ENCODE results near the gene IGF2BP3. TPM values are rescaled to one million over a fixed set of nuclear protein-coding genes. Genes with fewer than 3 reads are reported as not detected.
"Not testable (repeated sequence)": the region's sequence is repeated elsewhere in the genome, so short reads cannot be mapped to it uniquely, and the experiment has no call there.

IGF2BP3 gene
- total RNA-seq, 1 donor from 2014 or later: 84.1 TPM

DNA sequence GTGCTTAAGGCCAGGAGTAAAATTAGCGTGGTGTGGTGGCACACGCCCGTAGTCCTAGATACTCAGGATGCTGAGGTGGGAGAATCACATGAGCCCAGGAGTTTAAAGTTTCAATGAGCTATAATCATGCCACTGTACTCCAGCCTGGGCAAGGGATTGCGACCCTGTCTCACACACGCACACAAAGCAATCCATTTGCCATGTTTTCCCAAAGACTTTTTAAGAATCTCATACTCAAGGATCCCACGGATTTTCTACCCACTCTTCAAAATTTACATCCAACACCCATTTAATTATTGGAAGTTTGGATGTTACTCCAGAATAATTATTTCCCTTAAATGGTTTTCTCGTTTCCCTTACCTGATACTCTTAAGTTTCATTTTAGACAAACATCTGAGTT is 47.9 kb downstream of the IGF2BP3 start:
- no peak for DNase-seq

DNA sequence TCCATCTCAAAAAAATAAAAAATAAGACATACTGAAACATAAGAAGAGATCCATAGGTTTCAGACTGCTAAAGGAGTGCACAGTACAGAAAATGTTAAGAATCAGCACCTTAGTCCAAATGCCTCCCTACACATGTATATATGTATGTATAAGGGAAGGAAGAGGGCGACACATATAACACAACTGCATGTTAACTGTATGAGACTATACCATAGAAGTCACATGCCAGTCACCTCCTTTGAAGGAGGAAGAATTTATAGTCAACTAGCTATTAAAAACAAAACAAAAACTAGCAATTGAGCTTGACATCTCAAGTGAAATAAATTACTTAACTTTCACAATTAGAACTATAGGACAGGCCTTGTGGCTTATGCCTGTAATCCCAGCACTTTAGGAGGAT is 50.4 kb downstream of the IGF2BP3 start:
- DNase-seq: no peak

DNA sequence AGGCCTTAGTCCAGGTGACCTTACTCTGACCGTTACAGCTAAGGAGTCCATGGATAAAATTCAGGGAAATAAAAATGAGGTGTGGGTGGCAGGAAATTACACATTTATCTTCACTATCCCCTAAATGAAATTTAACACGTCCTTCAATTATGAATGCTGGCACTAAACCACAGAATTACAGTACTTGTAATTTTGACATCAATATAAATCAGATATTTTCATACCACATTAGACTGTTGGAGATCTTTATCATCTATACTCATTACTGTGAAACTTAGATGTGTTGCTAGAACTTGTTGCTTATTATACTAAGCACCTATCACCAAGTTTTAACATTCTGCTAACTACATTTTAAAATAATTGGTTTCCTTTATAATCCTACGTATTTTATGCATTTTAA is 51.1 kb downstream of the IGF2BP3 start:
- no peak for DNase-seq

DNA sequence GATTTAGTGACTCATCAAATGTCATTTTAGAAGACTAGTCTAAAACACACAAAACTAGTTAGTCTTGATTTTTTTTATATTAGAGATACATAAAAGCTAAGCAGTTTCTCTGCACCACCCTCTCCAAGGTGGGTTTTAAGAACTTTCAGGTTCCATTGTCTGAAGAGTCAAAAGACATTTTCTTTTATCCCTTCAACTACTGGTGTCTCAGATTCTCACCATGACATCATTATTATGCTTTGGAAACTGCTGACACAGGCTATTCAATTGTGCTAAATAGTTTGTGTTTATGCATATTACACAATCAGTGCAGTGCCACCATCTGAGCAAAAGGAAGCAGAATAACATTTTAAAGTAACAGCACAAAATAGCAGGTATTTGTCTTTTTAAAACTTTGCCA is 52.2 kb downstream of the IGF2BP3 start:
- no peak for DNase-seq

DNA sequence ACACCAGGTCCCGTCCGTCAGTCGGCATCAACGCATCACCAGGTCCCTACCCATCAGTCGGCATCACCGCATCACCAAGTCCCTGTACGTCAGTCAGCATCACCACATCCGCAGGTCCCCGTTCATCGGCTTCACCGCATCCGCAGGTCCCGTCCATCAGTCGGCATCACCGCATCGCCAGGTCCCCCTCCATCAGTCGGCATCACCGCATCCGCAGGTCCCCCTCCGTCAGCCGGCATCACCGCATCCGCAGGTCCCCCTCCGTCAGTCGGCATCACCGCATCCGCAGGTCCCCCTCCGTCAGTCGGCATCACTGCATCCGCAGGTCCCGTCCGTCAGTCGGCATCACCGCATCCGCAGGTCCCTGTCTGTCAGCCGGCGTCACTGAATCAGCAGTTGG is 55.1 kb downstream of the IGF2BP3 start:
- no peak for DNase-seq

DNA sequence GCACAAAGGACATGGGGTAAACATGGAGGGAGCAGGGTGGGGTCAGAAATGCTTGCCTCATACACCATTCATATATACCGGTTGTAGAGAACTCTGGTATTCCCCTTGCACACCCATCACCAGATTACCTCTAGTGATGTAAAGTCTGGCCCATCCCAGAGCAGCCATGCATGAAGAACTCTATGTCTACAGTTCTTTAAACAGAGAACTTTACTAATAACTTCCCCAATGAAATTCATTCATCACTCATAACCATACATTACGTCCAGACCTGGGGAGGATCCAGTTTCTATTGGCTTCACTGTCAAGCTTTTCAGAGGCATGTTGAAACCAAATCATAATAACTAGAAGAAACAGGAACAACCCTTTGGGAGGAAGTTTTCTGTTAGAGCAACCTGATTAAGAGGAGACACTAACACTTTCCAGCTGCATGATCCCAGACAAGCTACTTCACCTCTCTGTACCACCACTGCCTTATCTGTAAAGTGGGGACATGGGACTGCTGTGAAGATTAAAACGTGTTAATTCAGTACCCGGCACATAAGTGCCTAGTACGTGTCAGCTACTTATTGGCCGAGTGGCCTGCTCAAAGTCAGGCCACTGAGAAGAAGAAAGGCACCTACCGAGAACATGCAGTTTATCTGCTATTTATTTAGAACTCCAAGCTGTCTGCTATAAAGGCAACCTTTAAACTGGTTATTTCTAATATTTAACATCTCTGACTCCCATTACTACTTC is 59.7 kb downstream of the IGF2BP3 start:
- no peak for DNase-seq

DNA sequence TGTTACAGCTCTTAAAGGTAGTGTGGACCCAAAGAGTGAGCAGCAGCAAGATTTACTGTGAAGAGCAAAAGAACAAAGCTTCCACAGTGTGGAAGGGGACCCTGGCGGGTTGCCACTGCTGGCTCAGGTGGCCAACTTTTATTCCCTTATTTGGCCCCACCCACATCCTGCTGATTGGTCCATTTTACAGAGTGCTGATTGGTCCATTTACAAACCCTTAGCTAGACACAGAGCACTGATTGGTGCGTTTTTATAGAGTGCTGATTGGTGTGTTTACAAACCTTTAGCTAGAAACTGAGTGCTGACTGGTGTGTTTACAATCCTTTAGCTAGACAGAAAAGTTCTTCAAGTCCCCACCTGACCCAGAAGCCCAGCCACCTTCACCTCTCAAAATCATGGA is 63.7 kb downstream of the IGF2BP3 start:
- not testable (repeated sequence) for DNase-seq

DNA sequence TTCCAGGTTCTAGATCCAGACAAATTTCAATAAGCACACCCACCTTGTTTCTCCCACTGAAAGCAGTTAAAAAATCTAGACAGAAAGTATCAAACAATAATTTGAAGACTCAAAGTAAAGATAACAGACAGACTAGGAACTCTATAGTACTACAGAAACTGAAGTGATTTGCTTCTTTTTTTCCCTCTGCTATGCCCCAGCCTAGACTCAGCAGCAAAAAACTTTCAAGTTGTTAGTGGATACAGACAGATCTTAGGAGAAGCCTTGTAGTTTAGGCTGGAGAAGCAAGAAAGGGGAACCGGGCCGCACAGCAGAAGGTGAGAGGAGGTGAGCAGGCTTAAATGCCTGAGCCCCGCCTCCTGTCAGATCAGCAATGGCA is 65.1 kb downstream of the IGF2BP3 start:
- no peak for DNase-seq

DNA sequence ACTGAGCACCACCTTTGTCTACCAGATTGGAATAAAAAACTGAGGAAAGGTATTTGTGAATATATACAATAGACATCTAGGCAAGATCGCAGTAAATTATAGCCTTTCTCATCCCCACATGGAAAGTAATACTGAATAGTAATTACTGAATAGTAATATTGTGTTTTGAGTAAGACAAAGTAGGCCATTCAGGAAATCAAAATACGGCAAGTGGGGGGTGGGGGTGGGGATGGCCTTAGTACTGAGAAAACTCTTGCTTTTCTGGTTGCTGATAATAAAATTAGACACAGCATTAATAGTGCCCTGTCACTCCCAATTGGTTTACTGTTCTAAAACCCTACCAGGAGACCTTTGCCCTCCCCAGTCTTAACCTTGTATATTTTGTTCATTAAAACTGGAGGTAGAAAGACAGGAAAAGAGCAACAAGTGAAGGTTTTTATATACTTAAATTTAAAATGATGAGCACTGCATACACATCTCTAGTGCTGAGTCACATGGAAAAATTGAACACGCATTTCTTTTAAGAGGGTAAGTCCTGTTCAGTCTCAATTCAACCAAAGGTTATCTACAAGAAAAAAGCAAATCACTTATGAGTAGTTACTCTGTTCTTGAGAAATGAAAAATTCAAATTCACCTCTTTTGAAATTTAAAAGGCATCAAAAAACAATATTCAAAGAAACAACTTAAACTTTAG is 65.6 kb downstream of the IGF2BP3 start:
- DNase-seq: no peak

DNA sequence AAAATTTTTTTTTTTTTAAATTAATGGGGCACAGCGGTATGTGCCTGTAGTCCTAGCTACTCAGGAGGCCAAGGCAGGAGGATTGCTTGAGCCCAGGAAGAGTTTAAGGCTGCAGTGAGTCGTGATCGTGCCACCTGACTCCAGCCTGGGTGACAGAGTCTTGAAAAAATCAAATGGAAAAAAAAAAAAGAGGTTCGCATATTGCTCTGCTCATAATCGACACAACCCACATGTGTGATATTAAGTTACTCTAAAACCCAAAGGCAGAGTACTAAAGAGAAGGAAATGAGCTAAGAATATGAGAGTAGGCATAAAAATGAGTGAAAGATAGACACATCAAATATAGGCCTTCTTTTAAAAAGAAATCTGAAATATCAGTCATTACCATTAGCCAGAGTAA is 66.3 kb downstream of the IGF2BP3 start:
- no peak for DNase-seq

DNA sequence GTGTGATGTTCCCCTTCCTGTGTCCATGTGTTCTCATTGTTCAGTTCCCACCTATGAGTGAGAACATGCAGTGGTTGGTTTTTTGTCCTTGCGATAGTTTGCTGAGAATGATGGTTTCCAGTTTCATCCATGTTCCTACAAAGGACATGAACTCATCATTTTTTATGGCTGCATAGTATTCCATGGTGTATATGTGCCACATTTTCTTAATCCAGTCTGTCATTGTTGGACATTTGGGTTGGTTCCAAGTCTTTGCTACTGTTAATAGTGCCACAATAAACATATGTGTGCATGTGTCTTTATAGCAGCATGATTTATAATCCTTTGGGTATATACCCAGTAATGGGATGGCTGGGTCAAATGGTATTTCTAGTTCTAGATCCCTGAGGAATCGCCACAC is 72.2 kb downstream of the IGF2BP3 start:
- DNase-seq: not testable (repeated sequence)

DNA sequence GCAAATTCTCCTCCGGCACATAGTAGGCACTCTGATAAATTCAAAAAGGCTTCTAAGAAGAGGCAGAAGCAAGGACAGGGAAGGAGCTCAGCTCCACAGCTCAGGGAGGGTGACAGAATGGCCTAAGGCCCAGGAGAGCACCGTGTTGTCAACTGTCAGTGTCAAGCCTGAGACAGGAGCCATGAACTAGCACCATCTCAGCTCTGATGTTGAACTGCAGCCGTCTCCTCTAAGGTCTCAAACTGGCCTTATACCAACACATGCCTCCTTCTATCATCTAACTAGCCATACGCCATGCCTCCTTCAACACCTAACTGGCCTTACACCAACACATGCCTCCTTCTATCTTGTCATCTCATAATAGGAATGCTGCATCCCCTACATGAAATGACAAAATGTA is 73.0 kb downstream of the IGF2BP3 start:
- DNase-seq: no peak

DNA sequence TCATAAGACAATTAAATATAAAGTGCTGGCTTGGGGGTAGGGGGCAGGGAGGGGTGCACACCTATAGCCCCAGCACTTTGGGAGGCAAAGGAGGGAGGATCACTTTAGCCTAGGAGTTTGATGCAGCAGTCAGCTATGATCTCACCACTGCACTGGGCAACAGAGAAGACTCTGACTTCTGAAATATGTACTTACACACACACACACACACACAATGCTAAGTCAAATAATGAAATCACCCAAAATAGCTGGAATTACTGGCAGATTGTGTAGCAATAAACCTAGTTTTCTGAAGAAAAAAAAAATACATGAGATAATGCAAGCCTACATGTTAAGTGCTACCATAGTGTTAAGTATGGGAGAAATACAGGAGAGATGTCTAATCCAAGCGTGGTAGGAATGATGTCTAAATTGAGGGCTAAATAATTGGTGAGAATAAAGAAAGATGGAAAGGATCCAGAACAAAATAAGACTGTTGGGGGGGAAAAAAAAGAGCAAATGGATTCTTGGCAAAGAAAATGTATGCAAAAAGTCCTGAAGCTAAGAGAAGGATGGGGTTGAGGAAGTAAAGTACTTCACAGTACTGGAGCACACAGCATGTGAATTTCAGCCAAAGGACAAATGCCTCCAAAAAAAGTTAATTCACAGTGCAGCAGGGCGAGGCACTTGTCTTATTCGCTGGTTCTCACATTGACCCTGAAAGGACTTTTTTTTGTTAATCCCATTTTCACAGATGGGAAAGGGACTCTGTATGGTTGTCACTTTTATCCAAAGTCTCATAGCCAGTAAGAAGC is 73.9 kb downstream of the IGF2BP3 start:
- no peak for DNase-seq

DNA sequence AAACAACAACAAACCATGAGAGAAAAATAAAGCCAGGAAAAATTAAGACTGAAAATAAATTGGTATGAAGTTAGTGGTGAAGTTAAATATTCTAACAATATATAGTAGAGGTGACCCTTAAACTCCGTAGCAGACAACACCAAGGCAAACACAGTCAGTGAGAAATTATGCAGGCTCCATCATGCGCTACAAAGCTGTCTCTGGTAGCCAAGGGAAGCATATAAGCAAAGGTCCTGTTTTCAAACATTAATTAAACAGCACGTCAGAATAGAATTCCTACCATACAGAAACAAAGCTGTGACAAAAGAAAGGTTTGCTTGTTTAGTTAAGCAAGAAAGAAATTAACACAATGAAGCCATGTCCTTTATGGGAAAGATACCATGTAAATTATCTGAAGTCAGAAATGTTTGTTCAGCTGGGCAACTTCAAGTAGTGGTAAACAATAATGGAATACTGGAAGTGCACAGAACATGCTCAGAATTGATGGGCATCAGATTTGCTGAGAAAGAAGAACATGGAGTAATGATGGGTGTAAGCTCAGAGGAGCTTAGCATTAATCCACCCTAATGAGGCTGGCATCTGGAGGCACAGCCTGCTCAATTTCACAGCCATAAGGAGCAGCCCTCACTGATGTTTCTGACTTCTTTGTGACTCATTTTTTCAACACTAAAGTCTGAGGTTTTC is 75.7 kb downstream of the IGF2BP3 start:
- no peak for DNase-seq

DNA sequence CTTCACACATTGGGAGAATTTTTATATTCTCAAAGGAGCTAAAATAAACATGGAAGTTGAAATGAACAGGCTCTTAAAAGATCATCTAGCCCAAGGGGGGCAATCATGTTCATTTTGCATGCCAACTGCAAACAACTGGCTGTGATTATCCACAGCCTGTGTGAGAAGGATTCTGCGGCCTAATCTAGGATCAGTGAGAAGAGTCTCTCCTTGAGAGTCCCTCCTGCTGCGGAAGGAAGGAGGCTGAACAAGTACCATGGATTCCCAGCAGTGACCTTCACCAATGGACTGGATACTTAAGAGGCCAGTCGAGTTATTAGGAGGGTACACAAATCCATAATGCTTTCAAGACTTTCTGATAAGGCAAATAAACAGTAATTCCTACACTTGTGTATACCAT is 76.7 kb downstream of the IGF2BP3 start:
- no peak for DNase-seq

DNA sequence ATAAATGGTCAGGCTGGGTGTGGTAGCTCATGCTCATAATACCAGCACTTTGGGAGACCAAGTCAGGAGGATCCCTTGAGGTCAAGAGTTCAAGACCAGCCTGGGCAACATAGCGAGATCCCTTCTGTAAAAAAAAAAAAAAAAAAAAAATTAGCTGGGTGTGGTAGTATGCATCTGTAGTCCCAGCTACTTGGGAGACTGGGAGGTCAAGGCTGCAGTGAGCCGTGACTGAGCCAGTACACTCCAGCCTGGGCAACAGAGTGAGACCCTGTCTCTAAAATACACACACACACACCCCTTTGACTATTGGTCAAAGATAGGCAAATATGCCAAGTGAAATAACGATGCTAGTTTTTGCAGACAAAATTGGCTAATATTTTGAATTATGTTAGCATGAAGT is 80.6 kb downstream of the IGF2BP3 start:
- DNase-seq: no peak

DNA sequence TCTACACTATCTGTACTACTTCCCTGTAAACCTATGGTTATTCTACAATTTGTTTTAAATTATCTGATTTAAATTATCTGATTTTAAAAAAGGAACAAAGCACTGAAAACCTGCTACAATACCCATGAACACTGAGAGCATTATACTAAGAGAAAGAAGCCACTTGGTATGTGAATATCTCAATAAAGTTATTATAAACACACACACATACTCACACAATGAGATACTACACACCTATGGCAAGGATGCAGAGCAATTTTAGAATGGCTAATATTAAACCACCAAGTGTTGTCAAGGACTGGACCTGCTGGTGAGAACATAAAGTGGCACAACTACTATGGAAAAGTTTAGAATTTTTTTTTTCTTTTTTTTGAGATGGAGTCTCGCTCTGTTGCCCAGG is 82.7 kb downstream of the IGF2BP3 start:
- no peak for DNase-seq

DNA sequence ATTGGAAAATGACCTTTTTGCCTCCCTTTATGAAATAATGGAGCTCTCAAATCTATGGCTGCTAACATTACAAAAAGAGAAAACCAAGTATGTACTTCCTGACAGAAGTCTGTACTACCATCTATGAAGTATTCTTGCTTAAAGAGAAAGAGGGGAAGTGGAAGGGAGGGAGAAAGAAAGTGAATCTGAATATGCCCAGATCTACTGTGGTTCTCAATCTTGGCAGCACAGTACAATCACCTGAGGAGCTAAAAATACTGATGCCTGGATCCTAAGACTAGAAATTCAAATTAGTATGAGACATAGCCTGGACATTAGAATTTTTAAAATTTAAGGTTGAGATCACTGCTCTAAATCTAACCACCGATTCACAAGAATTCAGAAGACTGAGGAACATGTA is 85.2 kb downstream of the IGF2BP3 start:
- DNase-seq: no peak

DNA sequence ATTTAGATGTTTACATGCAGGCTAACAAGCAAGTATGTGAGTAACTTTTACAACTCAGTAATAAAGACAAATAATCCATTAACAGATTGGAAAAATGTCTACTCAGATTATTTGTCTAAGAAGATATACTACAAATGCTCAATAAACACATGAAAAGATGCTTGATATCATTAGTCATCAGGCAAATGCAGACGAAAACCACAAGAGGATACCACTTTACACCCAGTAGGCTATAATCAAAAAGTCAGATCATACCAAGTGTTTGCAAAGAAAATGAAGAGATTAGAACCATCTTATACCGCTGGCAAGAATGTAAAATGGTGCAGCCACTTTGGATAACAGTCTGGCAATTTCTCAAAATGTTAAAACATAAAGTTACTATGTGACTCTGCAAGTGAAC is 87.1 kb downstream of the IGF2BP3 start:
- no peak for DNase-seq

DNA sequence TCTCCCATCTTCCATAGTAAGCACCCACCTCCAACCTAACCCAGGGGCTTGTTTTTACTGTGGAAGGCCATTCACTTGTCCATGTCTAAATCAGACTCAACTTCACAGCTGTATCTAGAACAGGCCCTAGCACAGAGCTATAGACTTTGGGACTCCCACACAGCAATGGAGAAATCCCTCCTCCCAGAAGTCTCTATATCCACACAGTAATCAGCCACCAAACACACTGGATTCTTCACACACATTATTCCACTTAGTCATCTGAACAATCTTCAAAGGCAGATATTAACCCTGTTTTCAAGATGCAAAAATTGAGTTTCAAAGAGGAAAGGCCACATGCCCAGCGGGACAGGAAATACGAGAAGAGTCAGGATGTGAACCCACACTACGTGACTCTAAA is 89.3 kb downstream of the IGF2BP3 start:
- DNase-seq: no peak

DNA sequence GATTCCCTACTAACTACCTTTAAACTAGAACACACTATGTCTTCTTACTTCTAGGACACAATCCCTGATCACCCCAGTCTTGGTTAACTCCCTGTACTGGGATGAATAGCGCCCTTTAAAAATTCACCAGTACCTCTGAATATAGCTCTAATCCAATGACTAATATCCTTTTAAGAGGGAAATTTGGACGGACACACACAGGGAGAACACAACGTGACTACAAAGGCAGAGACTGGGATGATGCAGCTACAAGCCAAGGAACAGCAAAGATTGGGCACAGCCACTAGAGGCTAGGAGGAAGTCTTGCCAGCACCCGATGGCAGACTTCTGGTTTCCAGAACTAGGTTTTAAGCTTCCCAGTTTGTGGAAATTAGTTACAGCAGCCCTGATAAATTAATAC is 89.7 kb downstream of the IGF2BP3 start:
- no peak for DNase-seq

DNA sequence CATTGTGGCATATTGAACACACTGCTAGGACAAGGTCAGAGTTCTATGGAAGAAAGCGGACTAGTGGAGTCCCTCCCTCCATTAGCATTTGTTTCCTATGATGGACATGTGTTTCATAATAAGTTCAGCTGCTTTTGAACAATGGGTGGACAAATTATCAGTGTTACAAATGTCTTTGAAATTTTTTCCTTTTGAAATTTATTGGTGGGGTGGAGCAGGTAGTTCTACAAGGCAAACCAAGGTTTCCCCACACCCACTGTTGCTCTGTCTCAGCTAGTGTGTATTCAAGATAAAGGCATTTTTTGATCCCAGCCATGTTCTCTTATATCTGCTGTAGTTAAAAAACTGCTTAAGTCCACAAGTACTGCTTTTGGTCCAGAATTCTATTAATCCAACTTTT is 91.3 kb downstream of the IGF2BP3 start:
- DNase-seq: no peak

DNA sequence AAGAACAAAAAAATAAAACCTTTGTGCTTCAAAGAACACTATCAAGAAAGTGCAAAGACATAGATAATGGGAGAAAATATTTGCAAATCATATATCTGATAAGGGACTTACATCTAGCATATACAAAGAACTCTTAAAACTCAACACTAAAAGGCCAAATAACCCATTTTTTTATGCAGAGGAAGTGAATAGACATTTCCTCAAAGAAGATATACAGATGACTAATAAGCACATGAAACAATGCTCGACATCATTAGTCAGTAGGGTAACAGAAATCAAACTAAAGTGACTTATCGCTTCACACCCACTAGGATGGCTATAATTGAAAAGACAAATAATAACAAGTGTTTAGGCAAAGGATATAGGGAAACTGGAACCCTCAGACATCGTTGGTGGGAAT is 93.2 kb downstream of the IGF2BP3 start:
- no peak for DNase-seq
